Endodermal cell (in vitro differentiated cells): ENCODE measurements around the gene NTN3. TPM values are rescaled to one million over a fixed set of nuclear protein-coding genes. Genes with fewer than 3 reads are reported as not detected.

Source experiments
- DNase-seq: peaks from one replicate; pipeline ENCODE4 v3.0.0-alpha.2; 2017
- H3K27ac ChIP-seq: 2 replicates; pipeline ENCODE4 v1.5.1; 2013; ENCODE audit warnings: mild to moderate bottlenecking, low read depth, low read length, moderate library complexity
- H3K27me3 ChIP-seq: 2 replicates; pipeline ENCODE4 v1.6.1; 2013; ENCODE audit warnings: mild to moderate bottlenecking, low read length, moderate library complexity; ENCODE audit not compliant: insufficient read depth, control insufficient read depth, poor library complexity, severe bottlenecking
- H3K36me3 ChIP-seq: 2 replicates; pipeline ENCODE4 v1.7.0; 2013; ENCODE audit warnings: mild to moderate bottlenecking, low read length, moderate library complexity; ENCODE audit not compliant: control insufficient read depth, insufficient read depth
- H3K4me1 ChIP-seq: one replicate; pipeline ENCODE4 v1.7.0; 2013; ENCODE audit warnings: low read length; ENCODE audit not compliant: control insufficient read depth, insufficient read depth
- H3K4me3 ChIP-seq: 2 replicates; pipeline ENCODE4 v1.5.1; 2013; ENCODE audit warnings: mild to moderate bottlenecking, low read length, moderate library complexity
- H3K9ac ChIP-seq: 2 replicates; pipeline ENCODE4 v1.6.1; 2013; ENCODE audit warnings: mild to moderate bottlenecking, low read length, moderate library complexity; ENCODE audit not compliant: poor library complexity, severe bottlenecking; ENCODE audit errors: extremely low read depth
- H3K9me3 ChIP-seq: 2 replicates; pipeline ENCODE4 v1.6.1; 2013; ENCODE audit warnings: mild to moderate bottlenecking, low read length, moderate library complexity; ENCODE audit not compliant: control insufficient read depth
- H3K27ac Mint-ChIP-seq: 2 replicates; pipeline ENCODE4 v1.8.0; 2020; ENCODE audit warnings: mixed read lengths
- H3K27me3 Mint-ChIP-seq: 2 replicates; pipeline ENCODE4 v1.8.0; 2021; ENCODE audit warnings: mild to moderate bottlenecking, mixed read lengths; ENCODE audit not compliant: insufficient read depth
- H3K36me3 Mint-ChIP-seq: 2 replicates; pipeline ENCODE4 v1.8.0; 2020; ENCODE audit warnings: low read depth, mixed read lengths
- H3K4me1 Mint-ChIP-seq: 2 replicates; pipeline ENCODE4 v1.8.0; 2020; ENCODE audit warnings: mixed read lengths
- H3K4me3 Mint-ChIP-seq: 2 replicates; pipeline ENCODE4 v1.8.0; 2020; ENCODE audit warnings: mild to moderate bottlenecking, moderate library complexity, mixed read lengths
- H3K9me3 Mint-ChIP-seq: 2 replicates; pipeline ENCODE4 v1.8.0; 2020; ENCODE audit warnings: mild to moderate bottlenecking, mixed read lengths
- CTCF ChIP-seq: fragments of 200-600 bp; sonication (generic); conservative IDR thresholded peaks from 2 replicates; pipeline ENCODE4 v1.5.0; 2021; ENCODE audit warnings: antibody characterized with exemption, mild to moderate bottlenecking
- WGBS, 2 experiments: methylation state at CpG; one replicate each; pipeline versions ENCODE4 v1.1.5 to v1.1.7; 2013; ENCODE audit warnings: missing lambda C conversion rate in 2 of 2, mixed read lengths in 1 of 2; ENCODE audit not compliant: insufficient coverage in 1 of 2, insufficient read length in 1 of 2; 5-methylcytosine and 5-hydroxymethylcytosine counted together
- total RNA-seq, 2 donors: library from RNA; stranded (reverse); fragmentation: NEBNext Ultra II Directional in 1 of 2; extraction: Animal tissue kit (Norgen Biotek cat#: 25700) in 1 of 2; gene quantifications; 2 replicates in 1 of 2; 3 replicates in 1 of 2; pipeline ENCODE4 v1.2.1, GENCODE V29; 2021

Gene NTN3
- total RNA-seq, 2 donors from 2014 or later, result 0.48 to 0.62 TPM

DNA sequence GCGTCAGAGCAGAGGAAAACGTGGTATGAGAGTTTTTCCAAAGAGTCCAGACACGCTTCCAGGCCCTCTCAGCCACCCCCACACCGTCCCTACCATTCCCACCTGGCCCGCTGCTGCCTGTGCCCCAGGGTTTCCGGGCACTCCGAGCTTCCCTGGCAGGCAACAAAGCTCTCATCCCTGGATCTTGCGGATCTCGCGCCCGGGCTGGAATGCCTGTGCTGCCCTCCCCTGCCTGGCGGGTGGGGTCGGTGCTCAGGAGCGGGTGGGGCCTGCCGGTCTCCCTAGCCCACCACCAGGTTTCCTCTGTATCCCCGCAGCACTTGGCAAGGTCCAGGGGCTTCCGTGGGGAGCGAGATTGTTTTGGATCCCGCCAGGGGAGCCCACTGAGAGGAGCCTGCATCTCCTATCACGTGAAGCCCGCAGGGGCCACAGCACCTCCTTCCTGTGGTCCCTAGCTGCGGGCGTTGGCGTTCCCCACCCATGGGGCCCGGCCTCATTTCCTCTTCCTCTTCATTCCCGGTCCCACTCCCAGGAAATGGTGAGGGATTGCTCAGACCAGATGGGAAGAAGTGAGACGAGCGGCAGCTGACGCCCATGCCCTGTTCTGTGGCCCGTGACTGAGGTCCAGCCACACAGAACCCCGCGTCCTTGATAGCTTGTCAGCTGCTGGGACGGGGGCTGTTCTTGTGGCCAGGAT, 14.9 kb downstream of the NTN3 start:
- Histone ChIP-seq H3K4me1 (no peaks in the 10 kb centered on the region), H3K36me3 (no peaks in the 10 kb centered on the region), H3K9ac (no peak overlapping the region), H3K4me3 (no peak overlapping the region), H3K27me3 (no peaks in the 10 kb centered on the region), H3K9me3 (no peaks in the 10 kb centered on the region), H3K27ac (no peak overlapping the region)
- no peak for DNase-seq
- Mint-ChIP-seq H3K9me3 (no peaks in the 10 kb centered on the region), H3K4me3 (no peak overlapping the region), H3K36me3 (no peaks in the 10 kb centered on the region), H3K27me3 (no peaks in the 10 kb centered on the region), H3K4me1 (peaks cover 3% of the 10 kb centered on the region), H3K27ac (no peak overlapping the region)
- TF ChIP-seq CTCF, result no peak
- WGBS, 2 experiments, result 91 to 97% methylated on average over 22 to 33 of the region's 33 CpGs

- Histone ChIP-seq H3K36me3 (no peaks in the 10 kb centered on the region), H3K27ac (peak overlapping the region; percentile 24), H3K27me3 (no peaks in the 10 kb centered on the region), H3K4me1 (no peaks in the 10 kb centered on the region), H3K9ac (no peak overlapping the region), H3K4me3 (no peak overlapping the region), H3K9me3 (no peaks in the 10 kb centered on the region)
- H3K4me1 Mint-ChIP-seq, result peaks cover 3% of the 10 kb centered on the region
- H3K27ac Mint-ChIP-seq, result peak overlapping the region; percentile 16
- TF ChIP-seq CTCF, result peak; percentile 19
- no peak for DNase-seq
- no peak overlapping the region for H3K4me3 Mint-ChIP-seq
- no peaks in the 10 kb centered on the region for H3K9me3 Mint-ChIP-seq
- 81 to 89% methylated on average over 18 to 29 of the region's 29 CpGs for WGBS, 2 experiments
- no peaks in the 10 kb centered on the region for H3K36me3 Mint-ChIP-seq
- H3K27me3 Mint-ChIP-seq, result no peaks in the 10 kb centered on the region
Observed at GRCh38 chr16:2486645-2487516, 15.8 kb downstream of the NTN3 start.

GRCh38 chr16:2487517-2487842, 16.4 kb downstream of the NTN3 start:
- no peaks in the 10 kb centered on the region for H3K36me3 ChIP-seq
- peak overlapping the region; percentile 16 for H3K27ac Mint-ChIP-seq
- H3K4me1 ChIP-seq, result no peaks in the 10 kb centered on the region
- no peaks in the 10 kb centered on the region for H3K9me3 Mint-ChIP-seq
- H3K36me3 Mint-ChIP-seq, result no peaks in the 10 kb centered on the region
- no peak overlapping the region for H3K4me3 Mint-ChIP-seq
- H3K27me3 Mint-ChIP-seq, result no peaks in the 10 kb centered on the region
- no peaks in the 10 kb centered on the region for H3K27me3 ChIP-seq
- no peak for TF ChIP-seq CTCF
- DNase-seq, result peak; percentile 33
- H3K4me1 Mint-ChIP-seq, result peaks cover 3% of the 10 kb centered on the region
- peak overlapping the region; percentile 24 for H3K27ac ChIP-seq
- no peak overlapping the region for H3K4me3 ChIP-seq
- H3K9me3 ChIP-seq, result no peaks in the 10 kb centered on the region
- 86 to 93% methylated on average over 6 to 8 of the region's 8 CpGs for WGBS, 2 experiments
- no peak overlapping the region for H3K9ac ChIP-seq
